Measurements from ENCODE around the gene FOXO6.

FOXO6 gene

DNA sequence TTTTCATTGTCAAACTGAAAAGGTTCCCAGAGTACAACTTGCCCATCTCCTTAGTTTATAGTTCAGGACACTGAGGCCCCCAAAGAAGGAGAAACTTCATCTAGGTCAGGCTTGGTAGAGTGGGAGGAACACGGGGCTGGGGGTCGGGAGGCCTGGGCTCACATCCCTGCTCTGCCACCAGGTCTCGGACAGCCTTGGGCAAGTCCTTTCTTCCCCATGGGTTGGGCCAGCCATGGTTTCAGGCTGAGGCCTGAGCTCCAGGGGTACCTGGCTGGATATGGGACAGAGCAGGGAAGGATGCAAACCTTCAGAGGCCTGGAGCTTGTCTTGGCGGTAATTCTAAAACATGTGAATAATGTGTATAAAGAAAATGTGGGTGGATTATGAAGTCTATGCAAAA is 17.0 kb downstream of the FOXO6 start:
- DNase-seq (ENCODE audit: extremely low read depth, low read depth), result no peak
- TF ChIP-seq, protein P1, sequence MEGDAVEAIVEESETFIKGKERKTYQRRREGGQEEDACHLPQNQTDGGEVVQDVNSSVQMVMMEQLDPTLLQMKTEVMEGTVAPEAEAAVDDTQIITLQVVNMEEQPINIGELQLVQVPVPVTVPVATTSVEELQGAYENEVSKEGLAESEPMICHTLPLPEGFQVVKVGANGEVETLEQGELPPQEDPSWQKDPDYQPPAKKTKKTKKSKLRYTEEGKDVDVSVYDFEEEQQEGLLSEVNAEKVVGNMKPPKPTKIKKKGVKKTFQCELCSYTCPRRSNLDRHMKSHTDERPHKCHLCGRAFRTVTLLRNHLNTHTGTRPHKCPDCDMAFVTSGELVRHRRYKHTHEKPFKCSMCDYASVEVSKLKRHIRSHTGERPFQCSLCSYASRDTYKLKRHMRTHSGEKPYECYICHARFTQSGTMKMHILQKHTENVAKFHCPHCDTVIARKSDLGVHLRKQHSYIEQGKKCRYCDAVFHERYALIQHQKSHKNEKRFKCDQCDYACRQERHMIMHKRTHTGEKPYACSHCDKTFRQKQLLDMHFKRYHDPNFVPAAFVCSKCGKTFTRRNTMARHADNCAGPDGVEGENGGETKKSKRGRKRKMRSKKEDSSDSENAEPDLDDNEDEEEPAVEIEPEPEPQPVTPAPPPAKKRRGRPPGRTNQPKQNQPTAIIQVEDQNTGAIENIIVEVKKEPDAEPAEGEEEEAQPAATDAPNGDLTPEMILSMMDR (IDR thresholded peaks at IDR 0.05; ENCODE audit: low read depth, low read length, missing control alignments), result no peak
- H3K4me3 ChIP-seq (replicated peaks; ENCODE audit: low read depth, low read length), result no peak overlapping the region

DNA sequence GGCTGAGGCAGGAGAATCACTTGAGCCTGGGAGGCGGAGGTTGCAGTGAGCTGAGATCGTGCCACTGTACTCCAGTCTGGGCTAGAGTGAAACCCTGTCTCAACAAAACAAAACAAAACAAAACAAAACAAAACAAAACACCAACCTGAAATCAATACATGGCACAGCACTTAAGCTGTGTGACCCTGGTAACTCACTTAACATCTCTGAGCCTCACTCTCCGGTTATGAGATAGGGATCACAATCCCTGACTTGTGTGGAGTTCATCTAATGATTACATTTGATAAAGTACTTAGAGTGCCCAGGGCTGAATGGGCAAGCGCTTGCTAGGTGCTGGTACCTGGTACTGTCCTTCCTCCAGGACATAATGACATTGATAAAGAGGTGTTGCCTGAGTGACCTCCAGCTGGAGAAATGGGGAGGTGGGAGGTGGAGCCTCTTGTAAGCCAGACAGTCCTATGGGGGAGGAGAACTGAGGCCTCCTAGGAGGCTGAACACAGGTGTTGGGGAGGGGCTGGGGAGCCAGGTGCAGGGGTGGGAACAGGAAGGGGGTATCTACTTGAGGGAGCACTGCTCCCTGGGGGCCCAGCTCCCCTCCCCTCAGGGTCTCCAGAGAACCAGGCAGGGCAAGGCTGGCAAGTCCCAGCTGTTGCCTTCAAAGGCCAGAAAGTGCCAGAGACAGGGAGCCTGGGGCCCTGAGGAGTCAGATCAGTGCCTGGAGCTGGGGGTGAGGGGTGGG is 17.9 kb downstream of the FOXO6 start:
- TF ChIP-seq, protein P1 (IDR thresholded peaks at IDR 0.05; ENCODE audit: low read depth, low read length, missing control alignments), result no peak
- no peak for DNase-seq (ENCODE audit: extremely low read depth, low read depth)
- H3K4me3 ChIP-seq (replicated peaks; ENCODE audit: low read depth, low read length), result no peak overlapping the region

DNA sequence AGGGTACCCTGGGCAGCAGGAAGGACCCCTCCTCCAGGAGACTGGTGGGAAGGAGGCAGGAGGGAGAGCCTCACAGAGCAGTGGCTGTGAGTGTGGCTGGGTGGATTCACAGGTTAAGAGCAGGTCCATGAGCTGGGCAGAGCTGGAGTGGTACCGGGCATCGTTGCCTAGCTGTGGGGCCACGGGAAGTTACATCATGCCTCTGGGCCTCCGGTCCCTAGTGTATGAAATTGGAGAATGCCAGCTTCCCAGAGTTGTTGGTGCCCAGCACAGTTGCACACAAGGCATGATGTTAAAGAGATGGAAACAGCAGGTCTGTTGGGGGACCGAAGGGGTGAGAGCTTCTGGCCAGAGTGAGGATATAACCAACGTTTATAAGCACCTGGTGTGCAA is 18.5 kb downstream of the FOXO6 start:
- DNase-seq (ENCODE audit: extremely low read depth, low read depth), result no peak
- TF ChIP-seq, protein P1 (IDR thresholded peaks at IDR 0.05; ENCODE audit: low read depth, low read length, missing control alignments), result no peak
- H3K4me3 ChIP-seq (replicated peaks; ENCODE audit: low read depth, low read length), result no peak overlapping the region

DNA sequence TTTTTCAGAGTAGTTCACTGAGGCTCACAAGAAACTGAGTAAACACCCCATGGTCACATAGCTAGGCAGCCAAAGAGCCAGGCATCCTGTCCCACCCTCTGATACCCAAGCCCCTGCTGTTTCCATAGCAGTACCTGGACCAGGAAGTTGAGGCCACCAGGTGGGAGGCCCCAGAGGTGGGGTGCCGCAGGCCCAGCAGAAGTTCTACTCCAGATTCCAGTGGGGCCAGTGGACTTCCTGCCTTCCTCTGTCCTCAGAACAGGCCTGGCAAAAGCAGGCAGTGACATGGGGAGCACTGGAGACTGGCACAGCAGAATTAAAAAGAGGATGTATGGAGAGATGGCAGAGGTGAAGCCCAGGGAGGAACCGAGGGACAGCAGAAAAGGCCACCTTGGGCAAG is 19.0 kb downstream of the FOXO6 start:
- no peak overlapping the region for H3K4me3 ChIP-seq (replicated peaks; ENCODE audit: low read depth, low read length)
- TF ChIP-seq, protein P1 (IDR thresholded peaks at IDR 0.05; ENCODE audit: low read depth, low read length, missing control alignments), result no peak
- DNase-seq (ENCODE audit: extremely low read depth, low read depth), result no peak

DNA sequence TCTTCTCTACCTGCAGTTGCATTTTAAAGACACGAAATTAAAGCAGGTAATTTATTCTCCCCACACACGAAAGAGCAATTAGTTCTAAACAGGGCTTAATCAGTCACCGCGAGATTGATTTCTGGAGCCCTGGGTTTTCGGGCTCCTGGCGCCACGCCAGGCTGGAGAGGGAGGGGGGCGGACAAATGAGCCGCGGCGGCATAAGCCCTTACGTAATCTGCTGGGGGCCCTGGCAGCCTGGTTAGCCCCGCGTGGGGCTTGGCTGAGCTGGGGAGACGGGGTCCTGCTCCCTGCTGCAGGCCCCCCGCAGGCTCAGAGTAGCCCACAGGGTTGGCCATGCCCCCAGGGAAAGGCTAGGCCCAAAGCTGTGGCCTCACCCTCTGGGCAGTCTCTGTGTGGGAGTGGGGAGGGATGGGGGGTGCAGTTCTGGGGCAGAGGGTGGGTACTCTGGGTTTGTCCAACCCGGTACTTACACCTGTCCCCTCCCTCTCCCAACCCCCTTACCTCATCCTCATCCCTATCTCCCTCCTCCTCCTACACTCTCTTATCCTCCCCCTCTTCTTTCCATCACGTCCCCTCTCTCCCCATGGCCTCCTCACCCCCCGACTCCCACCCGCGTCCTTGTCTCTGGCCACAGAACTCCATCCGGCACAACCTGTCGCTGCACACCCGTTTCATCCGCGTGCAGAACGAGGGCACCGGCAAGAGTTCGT is 19.9 kb downstream of the FOXO6 start:
- peak overlapping the region; percentile 21; the same call in 1 of the 2 replicates for H3K4me3 ChIP-seq (replicated peaks; ENCODE audit: low read depth, low read length)
- DNase-seq (ENCODE audit: extremely low read depth, low read depth), result no peak
- TF ChIP-seq, protein P1 (IDR thresholded peaks at IDR 0.05; ENCODE audit: low read depth, low read length, missing control alignments), result no peak

DNA sequence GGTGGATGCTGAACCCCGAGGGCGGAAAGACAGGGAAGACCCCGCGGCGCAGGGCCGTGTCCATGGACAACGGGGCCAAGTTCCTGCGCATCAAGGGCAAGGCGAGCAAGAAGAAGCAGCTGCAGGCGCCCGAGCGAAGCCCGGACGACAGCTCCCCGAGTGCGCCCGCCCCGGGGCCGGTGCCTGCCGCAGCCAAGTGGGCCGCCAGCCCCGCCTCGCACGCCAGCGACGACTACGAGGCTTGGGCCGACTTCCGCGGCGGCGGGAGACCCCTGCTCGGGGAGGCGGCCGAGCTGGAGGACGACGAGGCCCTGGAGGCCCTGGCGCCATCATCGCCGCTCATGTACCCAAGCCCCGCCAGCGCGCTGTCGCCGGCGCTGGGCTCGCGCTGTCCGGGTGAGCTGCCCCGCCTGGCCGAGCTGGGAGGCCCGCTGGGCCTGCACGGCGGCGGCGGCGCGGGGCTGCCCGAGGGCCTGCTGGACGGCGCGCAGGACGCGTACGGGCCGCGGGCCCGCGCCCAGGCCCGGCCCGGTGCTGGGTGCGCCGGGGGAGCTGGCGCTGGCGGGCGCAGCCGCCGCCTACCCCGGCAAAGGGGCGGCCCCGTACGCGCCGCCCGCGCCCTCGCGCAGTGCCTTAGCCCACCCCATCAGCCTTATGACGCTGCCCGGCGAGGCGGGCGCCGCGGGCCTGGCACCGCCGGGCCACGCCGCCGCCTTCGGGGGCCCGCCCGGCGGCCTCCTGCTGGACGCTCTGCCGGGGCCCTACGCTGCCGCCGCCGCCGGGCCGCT is 20.7 kb downstream of the FOXO6 start:
- TF ChIP-seq, protein P1 (IDR thresholded peaks at IDR 0.05; ENCODE audit: low read depth, low read length, missing control alignments), result no peak
- peak overlapping the region; percentile 34 for H3K4me3 ChIP-seq (replicated peaks; ENCODE audit: low read depth, low read length)
- DNase-seq (ENCODE audit: extremely low read depth, low read depth), result no peak
